Esophagus squamous epithelium (tissue), 5 donors: Measurements from ENCODE around the gene BMP2K. TPM values are rescaled to one million over a fixed set of nuclear protein-coding genes. Genes with fewer than 3 reads are reported as not detected.

ENCODE experiments used
- DNase-seq: peaks from one replicate; lab custom pipeline; 2025; lab: John Stamatoyannopoulos, UW
- H3K27ac ChIP-seq, 4 donors: fragments of 200-600 bp; sonication (generic); one replicate each; pipeline ENCODE4 v1.5.1; 2016 to 2019; ENCODE audit warnings: mild to moderate bottlenecking in 1 of 4
- H3K27me3 ChIP-seq, 4 donors: fragments of 200-600 bp; sonication (generic); 1 replicate in 3 of 4; 2 replicates in 1 of 4; pipeline versions ENCODE4 v1.5.1 to v1.6.0; 2017 to 2021; ENCODE audit warnings: antibody characterized with exemption in 1 of 4
- H3K36me3 ChIP-seq, 3 donors: fragments of 200-600 bp; sonication (generic); one replicate each; pipeline ENCODE4 v1.5.1; 2016 to 2019
- H3K4me1 ChIP-seq, 3 donors: fragments of 200-600 bp; sonication (generic); one replicate each; pipeline ENCODE4 v1.5.1; 2017 to 2019
- H3K4me3 ChIP-seq, 4 donors: fragments of 200-600 bp; sonication (generic); 1 replicate in 3 of 4; 2 replicates in 1 of 4; pipeline ENCODE4 v1.5.1; 2016 to 2019; ENCODE audit warnings: mild to moderate bottlenecking in 2 of 4, moderate library complexity in 1 of 4
- H3K9me3 ChIP-seq, 3 donors: fragments of 200-600 bp; sonication (generic); one replicate each; pipeline ENCODE4 v1.5.1; 2016 to 2019
- CTCF ChIP-seq, 6 experiments: fragments of 450-650 bp in 4 of 6; fragments of 200-600 bp in 2 of 6; sonication (generic) in 2 of 6; IDR thresholded peaks; one replicate each; pipeline ENCODE4 v1.5.1; 2016 to 2019; ENCODE audit warnings: antibody characterized with exemption in 6 of 6, mild to moderate bottlenecking in 4 of 6, moderate library complexity in 4 of 6
- POLR2A ChIP-seq, 4 donors: fragments of 450-650 bp; IDR thresholded peaks; one replicate each; pipeline ENCODE4 v1.6.1; 2017; ENCODE audit warnings: antibody characterized with exemption in 4 of 4, mild to moderate bottlenecking in 4 of 4, moderate library complexity in 3 of 4
- WGBS, 2 donors: methylation state at CpG; one replicate each; pipeline ENCODE4 v1.1.5; 2018; 5-methylcytosine and 5-hydroxymethylcytosine counted together
- intact Hi-C: fragments of 100-400 bp; cut with DNase I; formaldehyde crosslinking; loops from one replicate; pipeline ENCODE4 v1.15.0; 2022
- total RNA-seq, 4 donors: library from RNA; depleted of rRNA; stranded (reverse); fragments of >200 nt; gene quantifications; one replicate each; pipeline ENCODE4 v1.1.0, GENCODE V29; 2016
- donor health status: DM: yes; HTN: yes; CAD: no.

The BMP2K gene
- total RNA-seq, 4 donors from 2014 or later, result 27.4 to 47.3 (median 33.7) TPM

GRCh38 chr4:78799551-78800495 is 23.7 kb downstream of the BMP2K start:
- Histone ChIP-seq H3K9me3 (no peaks in the 10 kb centered on the region), H3K36me3 (no peaks in the 10 kb centered on the region), H3K27ac (no peak overlapping the region), H3K4me1 (peaks cover 5 to 14% (median 7%) of the 10 kb centered on the region in 3 donors), H3K27me3 (no peaks in the 10 kb centered on the region), H3K4me3 (no peak overlapping the region)
- no peak for DNase-seq
- no peak for TF ChIP-seq CTCF (IDR thresholded peaks at IDR 0.05)
- TF ChIP-seq POLR2A (IDR thresholded peaks at IDR 0.05), result no peak
- intact Hi-C loops, result no loop called here
- WGBS, 2 donors, result 83 to 87% methylated on average over 5 of the region's 5 CpGs

- intact Hi-C loops, result no loop called here
Observed at GRCh38 chr4:78800965-78801364, 24.8 kb downstream of the BMP2K start.

GRCh38 chr4:78803983-78804382 is 27.8 kb downstream of the BMP2K start:
- Histone ChIP-seq H3K27me3 (no peaks in the 10 kb centered on the region), H3K36me3 (no peaks in the 10 kb centered on the region)
- DNase-seq, result no peak

More at GRCh38 chr4:78800965-78801364, 24.8 kb downstream of the BMP2K start:
- Histone ChIP-seq H3K27me3 (no peaks in the 10 kb centered on the region), H3K4me3 (no peak overlapping the region), H3K27ac (no peak overlapping the region), H3K36me3 (no peaks in the 10 kb centered on the region), H3K9me3 (no peaks in the 10 kb centered on the region), H3K4me1 (peaks cover 5 to 14% (median 7%) of the 10 kb centered on the region in 3 donors)
- TF ChIP-seq POLR2A (IDR thresholded peaks at IDR 0.05) (no peak), CTCF (IDR thresholded peaks at IDR 0.05) (no peak)
- no peak for DNase-seq

GRCh38 chr4:78806943-78807460 is 30.9 kb downstream of the BMP2K start:
- intact Hi-C loops, result no loop called here
- Histone ChIP-seq H3K36me3 (no peaks in the 10 kb centered on the region), H3K9me3 (peaks cover 0 to 7% (median 3%) of the 10 kb centered on the region in 3 donors), H3K4me1 (peaks cover 0 to 15% (median 5%) of the 10 kb centered on the region in 3 donors), H3K27me3 (no peaks in the 10 kb centered on the region), H3K27ac (no peak overlapping the region), H3K4me3 (no peak overlapping the region)
- TF ChIP-seq CTCF (IDR thresholded peaks at IDR 0.05), result no peak
- no peak for TF ChIP-seq POLR2A (IDR thresholded peaks at IDR 0.05)
- no peak for DNase-seq
- WGBS, 2 donors, result 92 to 99% methylated on average over 6 of the region's 6 CpGs

More at GRCh38 chr4:78803983-78804382, 27.8 kb downstream of the BMP2K start:
- intact Hi-C loops, result no loop called here
- 75 to 88% methylated on average over 1 of the region's 1 CpG for WGBS, 2 donors
- no peak overlapping the region for H3K27ac ChIP-seq
- TF ChIP-seq CTCF (IDR thresholded peaks at IDR 0.05) (no peak), POLR2A (IDR thresholded peaks at IDR 0.05) (no peak)
- peaks cover 5 to 14% (median 7%) of the 10 kb centered on the region in 3 donors for H3K4me1 ChIP-seq
- H3K4me3 ChIP-seq, result no peak overlapping the region
- peaks cover 0 to 7% (median 3%) of the 10 kb centered on the region in 3 donors for H3K9me3 ChIP-seq

- peaks cover 0 to 7% (median 3%) of the 10 kb centered on the region in 3 donors for H3K9me3 ChIP-seq
- 56 to 58% methylated on average over 2 of the region's 2 CpGs for WGBS, 2 donors
- H3K36me3 ChIP-seq, result no peaks in the 10 kb centered on the region
Observed at GRCh38 chr4:78809295-78809694, 33.1 kb downstream of the BMP2K start.

More at GRCh38 chr4:78809295-78809694, 33.1 kb downstream of the BMP2K start:
- TF ChIP-seq POLR2A (IDR thresholded peaks at IDR 0.05), result no peak
- TF ChIP-seq CTCF (IDR thresholded peaks at IDR 0.05), result no peak
- Histone ChIP-seq H3K27me3 (no peaks in the 10 kb centered on the region), H3K27ac (no peak overlapping the region), H3K4me3 (no peak overlapping the region), H3K4me1 (peaks cover 0 to 15% (median 5%) of the 10 kb centered on the region in 3 donors)
- no peak for DNase-seq
- intact Hi-C loops, result no loop called here
